HG02571 (cell line): ENCODE data around the gene PRIM1.
"Not testable (repeated sequence)": the region's sequence is repeated elsewhere in the genome, so short reads cannot be mapped to it uniquely, and the experiment has no call there.

Source experiments
- ATAC-seq: cut with Tn5 transposase; IDR thresholded peaks from one replicate; pipeline ENCODE4 v1.9.1; 2021; ENCODE audit warnings: mild to moderate bottlenecking, moderate library complexity; ENCODE audit not compliant: unreplicated experiment

PRIM1 gene

GRCh38 chr12:56718636-56719035, 33.5 kb downstream of the PRIM1 start:
- no peak for ATAC-seq

- no peak for ATAC-seq
These were observed 34.0 kb downstream of the PRIM1 start for GRCh38 chr12:56718149-56718548.

GRCh38 chr12:56716933-56717880, 34.9 kb downstream of the PRIM1 start:
- no peak for ATAC-seq

GRCh38 chr12:56716458-56716857, 35.7 kb downstream of the PRIM1 start:
- ATAC-seq = no peak

GRCh38 chr12:56715798-56716197, 36.3 kb downstream of the PRIM1 start:
- no peak for ATAC-seq

- no peak for ATAC-seq
These were observed 37.6 kb downstream of the PRIM1 start for GRCh38 chr12:56714431-56714929.

GRCh38 chr12:56713345-56713744, 38.8 kb downstream of the PRIM1 start:
- no peak for ATAC-seq

GRCh38 chr12:56709759-56710376, 42.3 kb downstream of the PRIM1 start:
- ATAC-seq = no peak

GRCh38 chr12:56704522-56704921, 47.6 kb downstream of the PRIM1 start:
- ATAC-seq = not testable (repeated sequence)

- no peak for ATAC-seq
These were observed 53.0 kb downstream of the PRIM1 start for GRCh38 chr12:56699020-56699661.

GRCh38 chr12:56695327-56696101, 56.6 kb downstream of the PRIM1 start:
- ATAC-seq = no peak

- ATAC-seq = no peak
These were observed 58.0 kb downstream of the PRIM1 start for GRCh38 chr12:56694161-56694560.

- ATAC-seq = no peak
These were observed 63.3 kb downstream of the PRIM1 start for GRCh38 chr12:56688846-56689109.

- ATAC-seq = peak; percentile 66
These were observed 63.8 kb downstream of the PRIM1 start, which contains the start of gene PTGES3 for GRCh38 chr12:56688129-56688845. Gene PTGES3, minus strand, starts transcription at chr12:56688284. Its CDS starts 285 bp downstream, at chr12:56687999.

GRCh38 chr12:56687223-56688128, 64.6 kb downstream of the PRIM1 start:
- peak; percentile 7 for ATAC-seq

- ATAC-seq = no peak
These were observed 67.3 kb downstream of the PRIM1 start for GRCh38 chr12:56684745-56685359.

- ATAC-seq = no peak
These were observed 69.8 kb downstream of the PRIM1 start for GRCh38 chr12:56682323-56682722.
